Measurements from ENCODE around the gene ACSBG1. TPM values are rescaled to one million over a fixed set of nuclear protein-coding genes. Genes with fewer than 3 reads are reported as not detected.
"Not testable (repeated sequence)": the region's sequence is repeated elsewhere in the genome, so short reads cannot be mapped to it uniquely, and the experiment has no call there.

ACSBG1 gene
- polyA plus RNA-seq, 1 experiment: not detected

- no peak for TF ChIP-seq CTCF (IDR thresholded peaks at IDR 0.05; ENCODE audit: low read depth, low read length)
- ChIA-PET POLR2A (no interaction called here), CTCF (interaction anchor here (1.2 kb wide), 1 partner anchor 18 kb away, joined by 3 read pairs; no protein-coding TSS in a partner anchor)
- no peak overlapping the region for H3K4me3 ChIP-seq (ENCODE audit: low read depth, low read length)
- H3K27ac ChIP-seq (ENCODE audit: low read depth, low read length): no peak overlapping the region
- H3K27me3 ChIP-seq (ENCODE audit: control insufficient read depth, insufficient read depth, low read length): no peaks in the 10 kb centered on the region
- DNase-seq (ENCODE audit: low read depth, low spot score): no peak
- no peaks in the 10 kb centered on the region for H3K9me3 ChIP-seq (ENCODE audit: control insufficient read depth, insufficient read depth, low read length)
Observed at GRCh38 chr15:78159395-78159794, 75.0 kb downstream of the ACSBG1 start.

- POLR2A ChIA-PET: no interaction called here
- DNase-seq (ENCODE audit: low read depth, low spot score): no peak
- no peaks in the 10 kb centered on the region for H3K9me3 ChIP-seq (ENCODE audit: control insufficient read depth, insufficient read depth, low read length)
- H3K4me3 ChIP-seq (ENCODE audit: low read depth, low read length): no peak overlapping the region
- no peak for TF ChIP-seq CTCF (IDR thresholded peaks at IDR 0.05; ENCODE audit: low read depth, low read length)
- H3K27ac ChIP-seq (ENCODE audit: low read depth, low read length): no peak overlapping the region
- CTCF ChIA-PET: no interaction called here
- no peaks in the 10 kb centered on the region for H3K27me3 ChIP-seq (ENCODE audit: control insufficient read depth, insufficient read depth, low read length)
Observed at GRCh38 chr15:78157203-78157602, 77.2 kb downstream of the ACSBG1 start.

GRCh38 chr15:78156653-78157052 is 77.7 kb downstream of the ACSBG1 start:
- Histone ChIP-seq H3K27ac (ENCODE audit: low read depth, low read length) (no peak overlapping the region), H3K27me3 (ENCODE audit: control insufficient read depth, insufficient read depth, low read length) (no peaks in the 10 kb centered on the region), H3K4me3 (ENCODE audit: low read depth, low read length) (no peak overlapping the region), H3K9me3 (ENCODE audit: control insufficient read depth, insufficient read depth, low read length) (no peaks in the 10 kb centered on the region)
- ChIA-PET POLR2A (no interaction called here), CTCF (no interaction called here)
- TF ChIP-seq CTCF (IDR thresholded peaks at IDR 0.05; ENCODE audit: low read depth, low read length): no peak
- no peak for DNase-seq (ENCODE audit: low read depth, low spot score)

- Histone ChIP-seq H3K27ac (ENCODE audit: low read depth, low read length) (no peak overlapping the region), H3K9me3 (ENCODE audit: control insufficient read depth, insufficient read depth, low read length) (no peaks in the 10 kb centered on the region), H3K27me3 (ENCODE audit: control insufficient read depth, insufficient read depth, low read length) (no peaks in the 10 kb centered on the region), H3K4me3 (ENCODE audit: low read depth, low read length) (no peak overlapping the region)
- no peak for DNase-seq (ENCODE audit: low read depth, low spot score)
- no peak for TF ChIP-seq CTCF (IDR thresholded peaks at IDR 0.05; ENCODE audit: low read depth, low read length)
- ChIA-PET CTCF (interaction anchor here (0.7 kb wide), 1 partner anchor 24 kb away, joined by 4 read pairs; no protein-coding TSS in a partner anchor), POLR2A (no interaction called here)
Observed at GRCh38 chr15:78155355-78155939, 78.9 kb downstream of the ACSBG1 start.

- Histone ChIP-seq H3K4me3 (ENCODE audit: low read depth, low read length) (no peak overlapping the region), H3K9me3 (ENCODE audit: control insufficient read depth, insufficient read depth, low read length) (no peaks in the 10 kb centered on the region), H3K27ac (ENCODE audit: low read depth, low read length) (no peak overlapping the region), H3K27me3 (ENCODE audit: control insufficient read depth, insufficient read depth, low read length) (no peaks in the 10 kb centered on the region)
- no peak for TF ChIP-seq CTCF (IDR thresholded peaks at IDR 0.05; ENCODE audit: low read depth, low read length)
- POLR2A ChIA-PET: no interaction called here
- DNase-seq (ENCODE audit: low read depth, low spot score): no peak
- CTCF ChIA-PET: interaction anchor here (0.7 kb wide), 1 partner anchor 23 kb away, joined by 4 read pairs; no protein-coding TSS in a partner anchor
Observed at GRCh38 chr15:78154955-78155354, 79.4 kb downstream of the ACSBG1 start.

GRCh38 chr15:78151075-78151474 is 83.3 kb downstream of the ACSBG1 start:
- DNase-seq (ENCODE audit: low read depth, low spot score); H3K27ac ChIP-seq (ENCODE audit: low read depth, low read length); H3K9me3 ChIP-seq (ENCODE audit: control insufficient read depth, insufficient read depth, low read length); POLR2A ChIA-PET; H3K4me3 ChIP-seq (ENCODE audit: low read depth, low read length); H3K27me3 ChIP-seq (ENCODE audit: control insufficient read depth, insufficient read depth, low read length); CTCF ChIA-PET: not testable (repeated sequence)
